Measurements from ENCODE around the gene HOXD1.

HOXD1 gene

GRCh38 chr2:176182671-176183070 lies 5.8 kb upstream of the HOXD1 start:
- Histone ChIP-seq H3K9ac (no peak overlapping the region), H3K4me2 (no peak overlapping the region), H3K27me3 (peaks cover 14% of the 10 kb centered on the region; the same call in 1 of the 2 replicates), H3K9me3 (peaks cover 16% of the 10 kb centered on the region), H3K36me3 (no peaks in the 10 kb centered on the region), H3K4me1 (no peaks in the 10 kb centered on the region), H4K20me1 (no peaks in the 10 kb centered on the region), H3K27ac (no peak overlapping the region), H3K4me3 (no peak overlapping the region)
- TF ChIP-seq Cebpa-rat (IDR thresholded peaks at IDR 0.05) = no peak

- Histone ChIP-seq H3K9ac (no peak overlapping the region), H3K36me3 (no peaks in the 10 kb centered on the region), H3K9me3 (peaks cover 23% of the 10 kb centered on the region), H3K27ac (no peak overlapping the region), H3K4me3 (no peak overlapping the region), H4K20me1 (no peaks in the 10 kb centered on the region), H3K4me2 (no peak overlapping the region), H3K27me3 (no peaks in the 10 kb centered on the region), H3K4me1 (no peaks in the 10 kb centered on the region)
- no peak for TF ChIP-seq Cebpa-rat (IDR thresholded peaks at IDR 0.05)
Observed at GRCh38 chr2:176184749-176185148, 3.7 kb upstream of the HOXD1 start.

GRCh38 chr2:176186024-176186423 lies 2.4 kb upstream of the HOXD1 start:
- no peak overlapping the region for H3K9ac ChIP-seq
- H3K4me3 ChIP-seq = no peak overlapping the region
- H3K27me3 ChIP-seq = no peaks in the 10 kb centered on the region

GRCh38 chr2:176187200-176187898 lies 1.1 kb upstream of the HOXD1 start:
- no peaks in the 10 kb centered on the region for H4K20me1 ChIP-seq
- H3K27ac ChIP-seq = no peak overlapping the region
- H3K27me3 ChIP-seq = no peaks in the 10 kb centered on the region
- H3K36me3 ChIP-seq = no peaks in the 10 kb centered on the region
- H3K4me3 ChIP-seq = no peak overlapping the region
- no peak for TF ChIP-seq Cebpa-rat (IDR thresholded peaks at IDR 0.05)
- H3K9ac ChIP-seq = no peak overlapping the region
- H3K9me3 ChIP-seq = peaks cover 27% of the 10 kb centered on the region
- no peak overlapping the region for H3K4me2 ChIP-seq
- H3K4me1 ChIP-seq = no peaks in the 10 kb centered on the region

More at GRCh38 chr2:176186024-176186423, 2.4 kb upstream of the HOXD1 start:
- Histone ChIP-seq H3K4me1 (no peaks in the 10 kb centered on the region), H4K20me1 (no peaks in the 10 kb centered on the region), H3K9me3 (peaks cover 27% of the 10 kb centered on the region), H3K36me3 (no peaks in the 10 kb centered on the region), H3K4me2 (no peak overlapping the region), H3K27ac (no peak overlapping the region)
- no peak for TF ChIP-seq Cebpa-rat (IDR thresholded peaks at IDR 0.05)

- no peak for TF ChIP-seq Cebpa-rat (IDR thresholded peaks at IDR 0.05)
- no peaks in the 10 kb centered on the region for H3K27me3 ChIP-seq
- H3K36me3 ChIP-seq = no peaks in the 10 kb centered on the region
- no peak overlapping the region for H3K4me2 ChIP-seq
- no peak overlapping the region for H3K4me3 ChIP-seq
- no peak overlapping the region for H3K9ac ChIP-seq
- no peaks in the 10 kb centered on the region for H4K20me1 ChIP-seq
- H3K27ac ChIP-seq = no peak overlapping the region
- H3K9me3 ChIP-seq = peaks cover 27% of the 10 kb centered on the region
- H3K4me1 ChIP-seq = no peaks in the 10 kb centered on the region
Observed at GRCh38 chr2:176188774-176189680, 559 bp downstream of the HOXD1 start.

- Histone ChIP-seq H3K9ac (no peak overlapping the region), H3K36me3 (no peaks in the 10 kb centered on the region), H3K4me3 (no peak overlapping the region), H3K27me3 (no peaks in the 10 kb centered on the region), H3K4me2 (no peak overlapping the region), H3K4me1 (no peaks in the 10 kb centered on the region), H4K20me1 (no peaks in the 10 kb centered on the region), H3K27ac (no peak overlapping the region), H3K9me3 (peaks cover 27% of the 10 kb centered on the region)
- no peak for TF ChIP-seq Cebpa-rat (IDR thresholded peaks at IDR 0.05)
Observed at GRCh38 chr2:176189681-176190641, 1.5 kb downstream of the HOXD1 start.

GRCh38 chr2:176192351-176192750 lies 3.9 kb downstream of the HOXD1 start:
- no peak for TF ChIP-seq Cebpa-rat (IDR thresholded peaks at IDR 0.05)
- Histone ChIP-seq H3K4me1 (no peaks in the 10 kb centered on the region), H3K27ac (no peak overlapping the region), H3K4me3 (no peak overlapping the region), H3K9me3 (peaks cover 27% of the 10 kb centered on the region), H4K20me1 (no peaks in the 10 kb centered on the region), H3K9ac (no peak overlapping the region), H3K36me3 (no peaks in the 10 kb centered on the region), H3K27me3 (no peaks in the 10 kb centered on the region), H3K4me2 (no peak overlapping the region)

GRCh38 chr2:176193048-176193447 lies 4.6 kb downstream of the HOXD1 start:
- H3K27ac ChIP-seq = no peak overlapping the region
- H3K9me3 ChIP-seq = peaks cover 21% of the 10 kb centered on the region
- TF ChIP-seq Cebpa-rat (IDR thresholded peaks at IDR 0.05) = no peak
- no peak overlapping the region for H3K4me3 ChIP-seq
- H4K20me1 ChIP-seq = no peaks in the 10 kb centered on the region
- no peaks in the 10 kb centered on the region for H3K27me3 ChIP-seq
- H3K36me3 ChIP-seq = no peaks in the 10 kb centered on the region
- no peak overlapping the region for H3K4me2 ChIP-seq
- H3K4me1 ChIP-seq = no peaks in the 10 kb centered on the region
- no peak overlapping the region for H3K9ac ChIP-seq

- no peak for TF ChIP-seq Cebpa-rat (IDR thresholded peaks at IDR 0.05)
- no peaks in the 10 kb centered on the region for H3K4me1 ChIP-seq
- H3K9ac ChIP-seq = no peak overlapping the region
- H3K27ac ChIP-seq = no peak overlapping the region
- no peaks in the 10 kb centered on the region for H3K27me3 ChIP-seq
- H4K20me1 ChIP-seq = no peaks in the 10 kb centered on the region
- H3K4me3 ChIP-seq = no peak overlapping the region
- H3K36me3 ChIP-seq = no peaks in the 10 kb centered on the region
- no peak overlapping the region for H3K4me2 ChIP-seq
- H3K9me3 ChIP-seq = no peaks in the 10 kb centered on the region
Observed at GRCh38 chr2:176199902-176200301, 11.4 kb downstream of the HOXD1 start.
